ENCODE data around the gene ANKRD42. TPM values are rescaled to one million over a fixed set of nuclear protein-coding genes. Genes with fewer than 3 reads are reported as not detected.

The ANKRD42 gene
- total and polyA plus RNA-seq, 2 experiments from 2014 or later: 5.3 to 5.7 TPM

DNA sequence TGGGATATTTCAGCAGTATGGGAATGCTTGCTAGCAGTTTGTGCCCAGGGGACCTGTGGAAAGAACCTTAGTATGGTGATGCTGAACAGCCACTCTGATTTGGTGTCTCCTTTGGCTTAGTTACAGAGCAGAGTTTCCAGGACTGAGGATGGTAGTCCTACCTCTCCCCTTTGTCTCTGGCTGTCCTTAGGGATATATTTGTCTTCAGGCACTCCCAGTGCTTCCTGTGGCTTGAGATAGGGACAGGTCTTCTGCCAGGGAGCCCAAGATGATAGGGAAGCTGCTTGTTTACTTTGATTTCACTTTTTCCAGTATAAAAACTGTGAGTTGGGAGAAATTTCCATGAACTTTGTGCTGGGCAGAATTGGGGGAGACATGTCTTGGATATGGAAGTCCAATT lies 28.2 kb downstream of the ANKRD42 start:
- no peaks in the 10 kb centered on the region for H4K20me1 ChIP-seq (replicated peaks; ENCODE audit: insufficient read depth)
- H3K27me3 ChIP-seq (ENCODE audit: insufficient read depth): no peaks in the 10 kb centered on the region
- H3K4me3 Mint-ChIP-seq: no peak overlapping the region
- H3K9me3 Mint-ChIP-seq: no peaks in the 10 kb centered on the region
- DNase-seq (ENCODE audit: low spot score) (no peak), ATAC-seq (no peak)
- no peaks in the 10 kb centered on the region for H3K4me1 ChIP-seq (ENCODE audit: insufficient read depth)
- no peaks in the 10 kb centered on the region for H3F3A ChIP-seq (replicated peaks; ENCODE audit: low read depth)
- no peaks in the 10 kb centered on the region for H3K4me1 Mint-ChIP-seq
- TF ChIP-seq, protein P1, sequence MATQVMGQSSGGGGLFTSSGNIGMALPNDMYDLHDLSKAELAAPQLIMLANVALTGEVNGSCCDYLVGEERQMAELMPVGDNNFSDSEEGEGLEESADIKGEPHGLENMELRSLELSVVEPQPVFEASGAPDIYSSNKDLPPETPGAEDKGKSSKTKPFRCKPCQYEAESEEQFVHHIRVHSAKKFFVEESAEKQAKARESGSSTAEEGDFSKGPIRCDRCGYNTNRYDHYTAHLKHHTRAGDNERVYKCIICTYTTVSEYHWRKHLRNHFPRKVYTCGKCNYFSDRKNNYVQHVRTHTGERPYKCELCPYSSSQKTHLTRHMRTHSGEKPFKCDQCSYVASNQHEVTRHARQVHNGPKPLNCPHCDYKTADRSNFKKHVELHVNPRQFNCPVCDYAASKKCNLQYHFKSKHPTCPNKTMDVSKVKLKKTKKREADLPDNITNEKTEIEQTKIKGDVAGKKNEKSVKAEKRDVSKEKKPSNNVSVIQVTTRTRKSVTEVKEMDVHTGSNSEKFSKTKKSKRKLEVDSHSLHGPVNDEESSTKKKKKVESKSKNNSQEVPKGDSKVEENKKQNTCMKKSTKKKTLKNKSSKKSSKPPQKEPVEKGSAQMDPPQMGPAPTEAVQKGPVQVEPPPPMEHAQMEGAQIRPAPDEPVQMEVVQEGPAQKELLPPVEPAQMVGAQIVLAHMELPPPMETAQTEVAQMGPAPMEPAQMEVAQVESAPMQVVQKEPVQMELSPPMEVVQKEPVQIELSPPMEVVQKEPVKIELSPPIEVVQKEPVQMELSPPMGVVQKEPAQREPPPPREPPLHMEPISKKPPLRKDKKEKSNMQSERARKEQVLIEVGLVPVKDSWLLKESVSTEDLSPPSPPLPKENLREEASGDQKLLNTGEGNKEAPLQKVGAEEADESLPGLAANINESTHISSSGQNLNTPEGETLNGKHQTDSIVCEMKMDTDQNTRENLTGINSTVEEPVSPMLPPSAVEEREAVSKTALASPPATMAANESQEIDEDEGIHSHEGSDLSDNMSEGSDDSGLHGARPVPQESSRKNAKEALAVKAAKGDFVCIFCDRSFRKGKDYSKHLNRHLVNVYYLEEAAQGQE (IDR thresholded peaks at IDR 0.05; ENCODE audit: unreplicated experiment): no peak
- TF ChIP-seq, protein P2, sequence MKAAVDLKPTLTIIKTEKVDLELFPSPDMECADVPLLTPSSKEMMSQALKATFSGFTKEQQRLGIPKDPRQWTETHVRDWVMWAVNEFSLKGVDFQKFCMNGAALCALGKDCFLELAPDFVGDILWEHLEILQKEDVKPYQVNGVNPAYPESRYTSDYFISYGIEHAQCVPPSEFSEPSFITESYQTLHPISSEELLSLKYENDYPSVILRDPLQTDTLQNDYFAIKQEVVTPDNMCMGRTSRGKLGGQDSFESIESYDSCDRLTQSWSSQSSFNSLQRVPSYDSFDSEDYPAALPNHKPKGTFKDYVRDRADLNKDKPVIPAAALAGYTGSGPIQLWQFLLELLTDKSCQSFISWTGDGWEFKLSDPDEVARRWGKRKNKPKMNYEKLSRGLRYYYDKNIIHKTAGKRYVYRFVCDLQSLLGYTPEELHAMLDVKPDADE (IDR thresholded peaks at IDR 0.05): no peak
- TF ChIP-seq POLR2AphosphoS5 (IDR thresholded peaks at IDR 0.05; ENCODE audit: low read depth) (no peak), CREB1 (CRISPR knock-in tag; IDR thresholded peaks at IDR 0.05; ENCODE audit: low read depth) (no peak), ZNF114 (CRISPR knock-in tag; IDR thresholded peaks at IDR 0.05) (no peak), STAT1 (IDR thresholded peaks at IDR 0.05; ENCODE audit: unreplicated experiment) (no peak), ZNF331 (CRISPR knock-in tag; IDR thresholded peaks at IDR 0.05; ENCODE audit: low read depth) (no peak), EZH2 (IDR thresholded peaks at IDR 0.05; ENCODE audit: low read depth, unreplicated experiment) (no peak), JUNB (IDR thresholded peaks at IDR 0.05; ENCODE audit: unreplicated experiment) (no peak), CTCF (conservative IDR thresholded peaks at IDR 0.05; ENCODE audit: low read depth in 2 of 2) (no peak), EZH2phosphoT487 (IDR thresholded peaks at IDR 0.05; ENCODE audit: unreplicated experiment) (no peak)
- TF ChIP-seq, protein P3, sequence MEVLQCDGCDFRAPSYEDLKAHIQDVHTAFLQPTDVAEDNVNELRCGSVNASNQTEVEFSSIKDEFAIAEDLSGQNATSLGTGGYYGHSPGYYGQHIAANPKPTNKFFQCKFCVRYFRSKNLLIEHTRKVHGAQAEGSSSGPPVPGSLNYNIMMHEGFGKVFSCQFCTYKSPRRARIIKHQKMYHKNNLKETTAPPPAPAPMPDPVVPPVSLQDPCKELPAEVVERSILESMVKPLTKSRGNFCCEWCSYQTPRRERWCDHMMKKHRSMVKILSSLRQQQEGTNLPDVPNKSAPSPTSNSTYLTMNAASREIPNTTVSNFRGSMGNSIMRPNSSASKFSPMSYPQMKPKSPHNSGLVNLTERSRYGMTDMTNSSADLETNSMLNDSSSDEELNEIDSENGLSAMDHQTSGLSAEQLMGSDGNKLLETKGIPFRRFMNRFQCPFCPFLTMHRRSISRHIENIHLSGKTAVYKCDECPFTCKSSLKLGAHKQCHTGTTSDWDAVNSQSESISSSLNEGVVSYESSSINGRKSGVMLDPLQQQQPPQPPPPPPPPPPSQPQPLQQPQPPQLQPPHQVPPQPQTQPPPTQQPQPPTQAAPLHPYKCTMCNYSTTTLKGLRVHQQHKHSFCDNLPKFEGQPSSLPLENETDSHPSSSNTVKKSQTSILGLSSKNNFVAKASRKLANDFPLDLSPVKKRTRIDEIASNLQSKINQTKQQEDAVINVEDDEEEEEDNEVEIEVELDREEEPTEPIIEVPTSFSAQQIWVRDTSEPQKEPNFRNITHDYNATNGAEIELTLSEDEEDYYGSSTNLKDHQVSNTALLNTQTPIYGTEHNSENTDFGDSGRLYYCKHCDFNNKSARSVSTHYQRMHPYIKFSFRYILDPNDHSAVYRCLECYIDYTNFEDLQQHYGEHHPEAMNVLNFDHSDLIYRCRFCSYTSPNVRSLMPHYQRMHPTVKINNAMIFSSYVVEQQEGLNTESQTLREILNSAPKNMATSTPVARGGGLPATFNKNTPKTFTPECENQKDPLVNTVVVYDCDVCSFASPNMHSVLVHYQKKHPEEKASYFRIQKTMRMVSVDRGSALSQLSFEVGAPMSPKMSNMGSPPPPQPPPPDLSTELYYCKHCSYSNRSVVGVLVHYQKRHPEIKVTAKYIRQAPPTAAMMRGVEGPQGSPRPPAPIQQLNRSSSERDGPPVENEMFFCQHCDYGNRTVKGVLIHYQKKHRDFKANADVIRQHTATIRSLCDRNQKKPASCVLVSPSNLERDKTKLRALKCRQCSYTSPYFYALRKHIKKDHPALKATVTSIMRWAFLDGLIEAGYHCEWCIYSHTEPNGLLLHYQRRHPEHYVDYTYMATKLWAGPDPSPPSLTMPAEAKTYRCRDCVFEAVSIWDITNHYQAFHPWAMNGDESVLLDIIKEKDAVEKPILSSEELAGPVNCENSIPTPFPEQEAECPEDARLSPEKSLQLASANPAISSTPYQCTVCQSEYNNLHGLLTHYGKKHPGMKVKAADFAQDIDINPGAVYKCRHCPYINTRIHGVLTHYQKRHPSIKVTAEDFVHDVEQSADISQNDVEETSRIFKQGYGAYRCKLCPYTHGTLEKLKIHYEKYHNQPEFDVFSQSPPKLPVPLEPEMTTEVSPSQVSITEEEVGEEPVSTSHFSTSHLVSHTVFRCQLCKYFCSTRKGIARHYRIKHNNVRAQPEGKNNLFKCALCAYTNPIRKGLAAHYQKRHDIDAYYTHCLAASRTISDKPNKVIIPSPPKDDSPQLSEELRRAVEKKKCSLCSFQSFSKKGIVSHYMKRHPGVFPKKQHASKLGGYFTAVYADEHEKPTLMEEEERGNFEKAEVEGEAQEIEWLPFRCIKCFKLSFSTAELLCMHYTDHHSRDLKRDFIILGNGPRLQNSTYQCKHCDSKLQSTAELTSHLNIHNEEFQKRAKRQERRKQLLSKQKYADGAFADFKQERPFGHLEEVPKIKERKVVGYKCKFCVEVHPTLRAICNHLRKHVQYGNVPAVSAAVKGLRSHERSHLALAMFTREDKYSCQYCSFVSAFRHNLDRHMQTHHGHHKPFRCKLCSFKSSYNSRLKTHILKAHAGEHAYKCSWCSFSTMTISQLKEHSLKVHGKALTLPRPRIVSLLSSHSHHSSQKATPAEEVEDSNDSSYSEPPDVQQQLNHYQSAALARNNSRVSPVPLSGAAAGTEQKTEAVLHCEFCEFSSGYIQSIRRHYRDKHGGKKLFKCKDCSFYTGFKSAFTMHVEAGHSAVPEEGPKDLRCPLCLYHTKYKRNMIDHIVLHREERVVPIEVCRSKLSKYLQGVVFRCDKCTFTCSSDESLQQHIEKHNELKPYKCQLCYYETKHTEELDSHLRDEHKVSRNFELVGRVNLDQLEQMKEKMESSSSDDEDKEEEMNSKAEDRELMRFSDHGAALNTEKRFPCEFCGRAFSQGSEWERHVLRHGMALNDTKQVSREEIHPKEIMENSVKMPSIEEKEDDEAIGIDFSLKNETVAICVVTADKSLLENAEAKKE (CRISPR knock-in tag; IDR thresholded peaks at IDR 0.05): no peak
- no peak overlapping the region for H3K27ac Mint-ChIP-seq
- H3K4me2 ChIP-seq: no peak overlapping the region
- no peaks in the 10 kb centered on the region for H3K79me2 ChIP-seq (replicated peaks; ENCODE audit: insufficient read depth)
- H3K36me3 Mint-ChIP-seq (ENCODE audit: low read depth): no peaks in the 10 kb centered on the region
- H2AFZ ChIP-seq: no peak overlapping the region
- no peaks in the 10 kb centered on the region for H3K9me2 ChIP-seq (ENCODE audit: insufficient read depth)
- no peak overlapping the region for H3K4me3 ChIP-seq
- H3K36me3 ChIP-seq (ENCODE audit: insufficient read depth): no peaks in the 10 kb centered on the region
- no peak overlapping the region for H3K27ac ChIP-seq (ENCODE audit: low read depth)
- H3K27me3 Mint-ChIP-seq (ENCODE audit: insufficient read depth, low read depth, poor library complexity): no peaks in the 10 kb centered on the region

Data from GM23338 (cell line).